Left lung (tissue), 10 donors: ENCODE measurements around the gene RIOX2. TPM values are rescaled to one million over a fixed set of nuclear protein-coding genes. Genes with fewer than 3 reads are reported as not detected.

Source experiments
- ATAC-seq: fragments of 200-7000 bp; cut with Tn5 transposase; one replicate; pipeline ENCODE4 v1.9.1; 2020; ENCODE audit warnings: moderate library complexity
- DNase-seq, 4 donors: peaks; one replicate each; pipeline ENCODE4 v3.0.0-alpha.2; 2013 to 2020
- H3K27ac ChIP-seq, 2 donors: fragments of 200-600 bp; sonication (generic) in 1 of 2; one replicate each; pipeline versions ENCODE4 v1.5.0 to v1.8.0; 2020 to 2021
- H3K27me3 ChIP-seq, 2 donors: fragments of 200-600 bp; sonication (generic) in 1 of 2; one replicate each; pipeline versions ENCODE4 v1.5.0 to v1.8.0; 2020 to 2021
- H3K36me3 ChIP-seq, 2 donors: fragments of 200-600 bp; sonication (generic) in 1 of 2; one replicate each; pipeline versions ENCODE4 v1.5.0 to v1.8.0; 2020 to 2021
- H3K4me1 ChIP-seq, 2 donors: fragments of 200-600 bp; one replicate each; pipeline ENCODE4 v1.8.0; 2021
- H3K4me3 ChIP-seq, 2 donors: fragments of 200-600 bp; sonication (generic) in 1 of 2; one replicate each; pipeline versions ENCODE4 v1.5.0 to v1.8.0; 2020 to 2021; ENCODE audit warnings: mild to moderate bottlenecking in 1 of 2
- H3K9me3 ChIP-seq, 2 donors: fragments of 200-600 bp; sonication (generic) in 1 of 2; one replicate each; pipeline versions ENCODE4 v1.5.0 to v1.8.0; 2020 to 2021
- intact Hi-C, 2 donors: fragments of 100-400 bp; cut with DNase I; formaldehyde crosslinking; loops; one replicate each; pipeline versions ENCODE4 v1.11.2 to v1.14.2; 2022
- polyA plus RNA-seq, 6 donors: library from polyadenylated mRNA; unstranded; fragments of 120-200 nt; gene quantifications; one replicate each; pipeline ENCODE4 v1.2.1, GENCODE V29; 2013; ENCODE audit not compliant: insufficient read length in 6 of 6
- total RNA-seq, 2 donors: library from RNA; stranded (reverse); fragmentation: NEBNext Ultra II Directional; extraction: Animal tissue kit (Norgen Biotek cat#: 25700); gene quantifications; one replicate each; pipeline ENCODE4 v1.2.1, GENCODE V29; 2021
- TF ChIP-seq, protein P1 (sequence below), 2 donors: fragments of 200-600 bp; sonication (generic) in 1 of 2; IDR thresholded peaks; one replicate each; pipeline versions ENCODE4 v1.5.0 to v1.8.0; 2021; ENCODE audit warnings: antibody characterized with exemption in 2 of 2
- donor health status: DM: no; HTN: yes; CAD: no.
- donor health status: DM: no; HTN: no; CAD: no.

Gene RIOX2
- total and polyA plus RNA-seq, 8 donors: 16.6 to 44.3 (median 35.7) TPM

DNA sequence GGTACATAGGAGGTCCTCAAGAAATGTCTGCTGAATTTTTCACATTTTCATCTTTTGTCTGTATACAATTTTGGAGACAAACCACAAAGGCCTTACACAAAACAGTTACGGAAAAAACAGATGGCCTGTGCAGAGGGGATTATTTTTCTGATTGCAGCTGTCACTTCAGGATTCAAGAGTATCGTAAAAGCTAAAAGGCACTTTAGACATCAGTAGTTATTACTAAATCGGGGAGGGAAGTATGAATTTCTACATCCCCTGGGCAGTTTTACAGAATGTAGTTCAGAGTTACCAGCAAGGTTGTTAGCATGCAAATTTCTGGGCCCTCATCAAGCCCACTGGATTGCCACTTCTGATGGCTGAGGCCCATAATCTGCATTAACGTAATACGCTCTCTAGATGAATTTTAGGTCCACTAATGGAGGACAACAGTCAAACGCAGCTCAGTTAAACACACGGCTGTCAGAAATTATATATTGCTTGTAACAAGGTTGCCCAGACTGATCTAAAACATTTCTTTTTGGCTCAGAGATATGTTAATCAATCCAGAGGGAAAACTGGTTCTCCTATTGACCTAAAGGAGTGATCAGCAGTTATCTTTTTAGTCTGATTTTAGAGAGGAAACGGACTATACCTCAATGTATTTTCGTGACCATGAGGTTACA lies 1.1 kb downstream of the RIOX2 start:
- Histone ChIP-seq H3K36me3 (peaks cover 0 to 14% of the 10 kb centered on the region in 2 donors), H3K27me3 (no peaks in the 10 kb centered on the region), H3K4me1 (peaks cover 0 to 22% of the 10 kb centered on the region in 2 donors), H3K4me3 (peak overlapping the region in 1 of 2 donors; percentile 72), H3K27ac (peak overlapping the region; percentile 74 to 82), H3K9me3 (no peaks in the 10 kb centered on the region)
- TF ChIP-seq, protein P1, sequence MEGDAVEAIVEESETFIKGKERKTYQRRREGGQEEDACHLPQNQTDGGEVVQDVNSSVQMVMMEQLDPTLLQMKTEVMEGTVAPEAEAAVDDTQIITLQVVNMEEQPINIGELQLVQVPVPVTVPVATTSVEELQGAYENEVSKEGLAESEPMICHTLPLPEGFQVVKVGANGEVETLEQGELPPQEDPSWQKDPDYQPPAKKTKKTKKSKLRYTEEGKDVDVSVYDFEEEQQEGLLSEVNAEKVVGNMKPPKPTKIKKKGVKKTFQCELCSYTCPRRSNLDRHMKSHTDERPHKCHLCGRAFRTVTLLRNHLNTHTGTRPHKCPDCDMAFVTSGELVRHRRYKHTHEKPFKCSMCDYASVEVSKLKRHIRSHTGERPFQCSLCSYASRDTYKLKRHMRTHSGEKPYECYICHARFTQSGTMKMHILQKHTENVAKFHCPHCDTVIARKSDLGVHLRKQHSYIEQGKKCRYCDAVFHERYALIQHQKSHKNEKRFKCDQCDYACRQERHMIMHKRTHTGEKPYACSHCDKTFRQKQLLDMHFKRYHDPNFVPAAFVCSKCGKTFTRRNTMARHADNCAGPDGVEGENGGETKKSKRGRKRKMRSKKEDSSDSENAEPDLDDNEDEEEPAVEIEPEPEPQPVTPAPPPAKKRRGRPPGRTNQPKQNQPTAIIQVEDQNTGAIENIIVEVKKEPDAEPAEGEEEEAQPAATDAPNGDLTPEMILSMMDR (IDR thresholded peaks at IDR 0.05): no peak
- intact Hi-C loops: no loop called here
- no peak for ATAC-seq
- DNase-seq: no peak

DNA sequence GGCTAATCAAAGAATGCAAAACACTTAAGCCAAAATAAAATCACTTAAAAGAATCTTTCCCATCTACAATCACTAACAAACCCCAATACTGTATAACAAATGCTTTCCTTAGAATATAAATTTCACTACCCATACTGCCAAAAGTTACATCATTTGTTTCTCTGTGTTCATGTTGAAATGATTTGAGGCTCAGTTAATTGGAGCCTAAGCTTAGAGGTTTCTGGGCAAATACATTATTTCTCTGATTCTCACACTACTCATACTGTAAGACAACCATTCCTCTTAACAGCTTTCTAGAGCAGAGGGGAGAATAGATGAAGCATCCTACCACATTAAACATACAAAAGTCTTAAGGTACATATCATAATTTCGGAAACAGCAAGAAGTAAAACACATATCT lies 2.1 kb downstream of the RIOX2 start:
- TF ChIP-seq, protein P1 (IDR thresholded peaks at IDR 0.05): no peak
- Histone ChIP-seq H3K27me3 (no peaks in the 10 kb centered on the region), H3K9me3 (no peaks in the 10 kb centered on the region), H3K4me1 (peaks cover 0 to 22% of the 10 kb centered on the region in 2 donors), H3K36me3 (peaks cover 0 to 16% of the 10 kb centered on the region in 2 donors), H3K4me3 (no peak overlapping the region), H3K27ac (no peak overlapping the region)
- intact Hi-C loops: no loop called here
- ATAC-seq: no peak
- no peak for DNase-seq

DNA sequence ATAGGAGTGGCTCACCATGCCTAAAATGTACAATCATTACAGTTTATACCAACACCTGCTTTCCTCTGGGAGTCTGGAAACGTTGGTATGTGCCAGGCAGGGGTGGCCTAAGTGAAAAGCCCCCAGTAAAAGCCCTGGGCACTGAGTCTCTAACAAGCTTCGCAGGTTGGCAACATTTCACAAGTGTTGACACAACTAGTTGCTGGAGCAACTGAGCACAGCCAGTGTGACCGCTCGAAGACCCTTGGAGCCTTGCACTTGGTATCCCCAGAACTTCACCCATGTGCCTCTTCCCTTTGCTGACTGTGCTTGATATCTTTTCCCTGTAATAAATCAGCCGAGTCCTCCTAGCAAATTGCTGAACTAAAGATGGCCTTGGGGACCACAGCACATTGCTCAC lies 2.7 kb downstream of the RIOX2 start:
- H3K4me1 ChIP-seq: peaks cover 0 to 22% of the 10 kb centered on the region in 2 donors
- no peaks in the 10 kb centered on the region for H3K27me3 ChIP-seq
- H3K9me3 ChIP-seq: no peaks in the 10 kb centered on the region
- DNase-seq: no peak
- peaks cover 0 to 16% of the 10 kb centered on the region in 2 donors for H3K36me3 ChIP-seq
- no peak overlapping the region for H3K4me3 ChIP-seq
- ATAC-seq: no peak
- H3K27ac ChIP-seq: no peak overlapping the region
- TF ChIP-seq, protein P1 (IDR thresholded peaks at IDR 0.05): no peak
- intact Hi-C loops: no loop called here

DNA sequence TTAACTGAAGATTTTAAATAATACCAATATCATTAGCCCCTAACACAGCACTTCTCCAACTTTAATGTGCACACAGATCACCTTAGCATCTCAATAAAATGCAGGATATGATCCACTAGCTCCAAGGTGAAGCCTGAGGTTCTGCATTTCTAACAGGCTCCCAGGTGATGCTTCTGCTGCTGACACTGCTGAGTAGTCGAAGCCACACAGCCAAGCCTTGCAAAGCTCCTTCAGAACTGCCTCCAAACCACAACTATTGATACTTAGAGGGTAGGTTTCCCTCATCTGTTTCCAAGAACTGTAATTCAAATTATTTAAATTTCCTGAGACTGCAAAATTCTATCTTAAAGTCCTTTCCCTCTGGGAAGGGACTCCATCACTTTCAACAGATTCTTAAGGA lies 3.9 kb downstream of the RIOX2 start:
- no peak overlapping the region for H3K27ac ChIP-seq
- H3K27me3 ChIP-seq: no peaks in the 10 kb centered on the region
- H3K4me1 ChIP-seq: peaks cover 0 to 22% of the 10 kb centered on the region in 2 donors
- ATAC-seq (no peak), DNase-seq (no peak)
- TF ChIP-seq, protein P1 (IDR thresholded peaks at IDR 0.05): no peak
- no peaks in the 10 kb centered on the region for H3K9me3 ChIP-seq
- no peak overlapping the region for H3K4me3 ChIP-seq
- intact Hi-C loops: no loop called here
- H3K36me3 ChIP-seq: peaks cover 0 to 16% of the 10 kb centered on the region in 2 donors

DNA sequence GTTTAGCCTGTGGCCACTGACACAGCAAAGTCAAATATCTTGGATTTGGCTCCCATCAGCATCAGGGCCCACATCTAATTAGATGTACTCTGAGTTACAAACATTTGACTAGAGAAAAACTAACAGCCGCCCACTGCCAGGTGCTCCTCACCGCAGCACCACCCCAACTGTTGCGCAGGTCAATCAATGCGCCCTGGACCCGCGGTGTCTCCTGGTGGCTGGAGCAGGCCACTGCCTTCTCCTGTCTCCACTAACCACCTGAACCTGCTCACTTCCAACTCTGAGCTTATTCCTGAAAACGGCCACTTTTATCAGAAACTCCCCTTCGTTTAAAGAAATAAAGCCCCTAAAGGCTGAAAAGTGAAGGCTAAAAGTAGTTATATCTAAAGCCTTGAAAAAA lies 4.3 kb downstream of the RIOX2 start:
- Histone ChIP-seq H3K27ac (no peak overlapping the region), H3K27me3 (no peaks in the 10 kb centered on the region), H3K9me3 (no peaks in the 10 kb centered on the region), H3K4me3 (no peak overlapping the region), H3K4me1 (peaks cover 0 to 21% of the 10 kb centered on the region in 2 donors), H3K36me3 (peaks cover 0 to 16% of the 10 kb centered on the region in 2 donors)
- TF ChIP-seq, protein P1 (IDR thresholded peaks at IDR 0.05): no peak
- no peak for ATAC-seq
- DNase-seq: no peak
- intact Hi-C loops: no loop called here
